Globus pallidus (tissue), 1 donor: ENCODE results near the gene ITPR3.

ENCODE experiments used
- DNase-seq: peaks from one replicate; pipeline ENCODE4 v3.0.0-alpha.2; 2015; ENCODE audit warnings: low spot score

Gene ITPR3

DNA sequence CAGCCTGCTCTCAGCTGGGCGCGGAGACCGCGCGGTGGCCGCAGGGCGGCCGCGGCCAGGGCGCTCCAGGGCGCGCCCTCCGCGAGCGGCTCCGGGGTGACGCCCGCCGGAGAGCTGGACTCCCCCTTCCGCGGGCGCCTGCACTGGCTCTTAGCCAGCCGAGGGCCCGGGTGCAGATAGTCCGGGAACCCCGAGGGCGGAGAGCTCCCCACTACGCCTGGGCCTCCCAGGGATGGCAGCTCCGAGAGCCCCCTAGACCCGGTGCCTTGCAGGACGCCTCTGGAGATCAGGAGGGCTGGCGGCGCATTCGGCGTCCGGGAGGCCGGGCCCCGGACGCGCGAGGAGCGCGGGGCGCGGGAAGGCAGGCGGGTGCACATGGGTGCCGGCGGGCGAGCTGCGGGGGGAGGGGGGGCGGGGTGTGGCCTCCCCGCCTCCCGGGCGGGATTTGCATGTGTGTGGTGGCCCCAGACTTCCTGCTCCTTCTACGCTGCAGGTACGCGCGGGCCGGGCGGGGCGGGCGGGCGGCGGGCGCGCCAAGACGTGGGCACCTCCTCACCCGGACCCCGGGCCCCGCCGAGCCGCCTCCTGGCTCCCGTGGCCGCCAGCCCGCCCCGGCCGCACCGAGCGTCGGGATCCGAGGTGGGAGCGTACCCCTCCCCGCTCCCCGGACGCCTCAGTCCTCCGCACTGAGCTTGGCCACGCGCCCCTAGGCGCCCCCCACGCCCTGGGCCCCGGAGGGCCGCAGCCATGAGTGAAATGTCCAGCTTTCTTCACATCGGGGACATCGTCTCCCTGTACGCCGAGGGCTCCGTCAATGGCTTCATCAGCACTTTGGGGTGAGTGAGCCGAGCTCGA is at the start of gene ITPR3:
ITPR3 (plus strand) TSS at position 467 of the 855 bp plus-strand sequence; CDS start at position 748, 281 bp downstream.
- no peak for DNase-seq

DNA sequence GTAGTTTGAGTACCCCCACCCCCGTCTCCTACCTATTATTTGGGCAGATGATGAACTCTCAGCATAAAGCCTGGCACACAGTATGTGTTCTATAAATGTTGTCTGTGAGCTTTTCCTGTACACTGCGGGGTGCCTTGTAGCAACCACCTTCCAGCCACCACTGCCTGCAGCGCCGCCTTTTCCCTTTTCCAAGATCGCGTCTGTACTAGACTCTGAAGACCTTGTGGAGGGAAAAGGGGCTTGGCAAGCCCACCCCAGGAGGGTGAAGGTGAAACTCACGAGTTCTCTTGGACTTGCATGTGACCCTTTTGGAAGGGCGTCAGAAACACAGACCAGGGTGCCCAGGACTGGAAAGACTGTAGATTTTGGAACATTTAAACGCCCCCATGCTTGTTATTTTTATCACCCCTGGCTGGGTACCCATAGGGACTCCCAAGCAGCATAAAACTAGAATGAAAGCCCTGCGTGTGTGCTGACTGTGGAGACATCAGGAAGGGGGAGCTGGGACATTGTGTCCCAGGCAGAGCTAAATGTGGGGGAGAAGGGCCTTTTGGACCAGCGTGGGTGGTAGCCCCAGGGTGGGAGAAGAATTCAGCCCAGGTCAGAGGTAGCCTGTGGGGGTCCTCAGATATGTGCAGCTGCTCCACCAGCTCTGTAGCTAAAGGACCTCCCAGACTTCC is 49.3 kb upstream of the ITPR3 start:
- no peak for DNase-seq

DNA sequence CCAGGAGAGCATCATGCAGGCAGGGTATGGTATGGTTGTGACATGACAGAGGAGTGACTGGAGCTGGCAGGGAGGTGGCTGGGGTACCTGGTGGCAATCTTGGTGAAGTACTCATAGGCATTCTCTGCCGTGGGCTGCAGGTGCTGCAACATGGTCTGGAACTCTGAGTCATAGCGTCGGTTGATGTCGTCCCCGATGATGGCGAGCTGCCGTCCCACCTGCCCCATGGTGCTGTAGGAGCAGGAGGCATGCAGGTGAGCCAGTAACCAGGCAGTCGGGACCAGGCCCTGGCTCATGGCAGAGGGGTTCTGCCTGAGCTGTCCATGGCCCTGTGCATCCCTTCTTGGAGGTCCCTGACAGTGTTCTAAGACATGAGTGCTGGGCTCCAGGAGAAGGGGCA is 45.9 kb upstream of the ITPR3 start:
- no peak for DNase-seq

DNA sequence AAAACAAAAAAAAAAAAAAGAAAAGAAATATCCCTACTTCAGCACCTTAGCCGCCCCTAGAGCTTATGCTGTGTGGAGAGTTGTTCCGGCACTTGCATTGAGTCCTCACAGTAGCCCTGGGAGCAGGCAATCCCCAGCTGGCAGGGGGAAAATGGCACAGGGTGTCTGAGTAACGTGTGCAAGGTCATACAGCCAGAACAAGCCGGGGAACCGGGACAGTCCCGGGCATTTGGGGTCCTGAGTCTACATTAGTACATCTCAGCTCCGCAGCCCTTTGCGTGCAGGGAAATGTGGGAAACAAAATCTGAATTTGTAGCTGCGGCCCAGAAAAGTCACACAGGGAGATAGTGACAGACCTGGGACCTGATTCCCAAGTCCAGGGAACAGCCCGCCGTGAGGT is 44.5 kb upstream of the ITPR3 start:
- DNase-seq: no peak

DNA sequence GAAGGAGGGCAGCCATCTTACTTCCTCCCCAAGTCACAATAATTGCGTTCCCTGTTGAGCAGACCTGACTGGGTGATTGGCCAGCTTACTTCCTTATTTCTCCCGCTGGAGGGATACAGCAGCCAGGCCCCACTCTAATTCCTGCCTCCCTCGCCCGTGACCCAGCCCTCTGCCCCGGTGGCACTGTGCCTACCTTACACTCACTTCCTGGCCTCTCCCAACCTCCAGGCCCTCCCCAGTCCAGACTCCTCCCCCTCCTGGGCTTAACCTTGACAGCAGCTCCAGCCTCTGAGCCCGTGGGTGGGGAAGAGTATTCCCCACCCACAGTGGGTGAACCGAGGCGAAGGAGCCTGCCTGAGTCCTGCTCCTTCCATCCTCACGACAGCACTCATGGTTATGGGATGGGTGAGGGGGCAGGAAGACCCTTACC is 44.0 kb upstream of the ITPR3 start:
- peak; percentile 16 for DNase-seq

DNA sequence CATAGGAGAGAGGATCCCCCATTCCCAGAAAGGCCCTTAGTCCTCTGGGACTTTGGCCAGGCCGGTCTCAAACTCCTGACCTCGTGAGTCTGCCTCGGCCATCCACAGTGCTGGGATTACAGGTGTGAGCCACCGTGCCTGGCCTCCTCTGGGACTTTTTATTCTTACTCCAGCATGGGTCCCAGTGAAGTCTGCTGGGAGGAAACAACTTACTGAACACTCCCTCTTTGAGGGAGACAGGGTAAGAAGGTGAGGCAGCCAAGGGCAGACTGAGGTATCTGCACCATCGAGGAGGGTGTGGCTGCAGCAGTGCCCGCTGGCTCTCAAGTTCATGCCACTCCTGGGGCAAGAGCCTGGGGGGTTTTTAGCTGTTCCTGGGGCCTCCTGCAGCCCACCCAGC is 43.4 kb upstream of the ITPR3 start:
- DNase-seq: no peak

DNA sequence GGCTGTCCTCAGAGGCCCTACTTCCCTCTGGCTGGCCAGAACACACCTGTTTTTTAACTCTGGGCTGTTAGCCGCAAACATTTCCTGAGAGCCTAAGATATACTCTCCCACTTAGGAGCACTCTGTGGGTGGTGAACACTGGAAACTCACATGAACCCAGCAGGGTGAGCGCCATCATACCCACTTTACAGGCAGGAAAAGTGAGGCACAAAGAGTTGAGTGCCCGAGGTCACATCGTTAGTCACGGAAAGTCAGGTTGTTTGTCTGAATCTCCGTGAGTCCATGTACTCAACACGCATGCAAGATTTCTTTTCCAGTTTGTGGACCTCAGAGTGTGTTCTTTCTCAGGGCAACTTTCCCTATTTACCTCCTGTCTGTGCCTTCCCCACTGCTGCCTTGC is 43.0 kb upstream of the ITPR3 start:
- no peak for DNase-seq

DNA sequence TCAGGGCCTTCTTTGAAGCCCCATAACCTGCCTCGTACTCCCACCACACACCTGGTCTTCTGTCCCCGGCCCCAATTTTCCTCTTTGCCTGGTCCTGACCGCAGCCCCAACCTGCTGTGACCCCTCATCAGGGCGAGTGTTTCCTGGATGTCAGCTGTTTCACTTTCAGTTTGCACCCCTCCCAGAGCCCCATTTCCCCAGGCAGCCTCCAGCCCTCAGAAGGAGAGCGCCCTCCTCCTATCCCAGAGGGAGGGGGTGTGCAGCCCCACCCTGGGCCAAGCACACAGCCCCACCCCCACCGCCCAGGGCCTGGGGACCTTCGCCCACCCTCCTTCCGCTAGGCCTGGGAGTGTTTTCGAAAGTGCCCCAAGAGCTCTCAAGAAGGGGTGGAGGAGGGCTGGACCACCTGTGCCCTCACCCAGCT is 42.5 kb upstream of the ITPR3 start:
- DNase-seq: no peak

DNA sequence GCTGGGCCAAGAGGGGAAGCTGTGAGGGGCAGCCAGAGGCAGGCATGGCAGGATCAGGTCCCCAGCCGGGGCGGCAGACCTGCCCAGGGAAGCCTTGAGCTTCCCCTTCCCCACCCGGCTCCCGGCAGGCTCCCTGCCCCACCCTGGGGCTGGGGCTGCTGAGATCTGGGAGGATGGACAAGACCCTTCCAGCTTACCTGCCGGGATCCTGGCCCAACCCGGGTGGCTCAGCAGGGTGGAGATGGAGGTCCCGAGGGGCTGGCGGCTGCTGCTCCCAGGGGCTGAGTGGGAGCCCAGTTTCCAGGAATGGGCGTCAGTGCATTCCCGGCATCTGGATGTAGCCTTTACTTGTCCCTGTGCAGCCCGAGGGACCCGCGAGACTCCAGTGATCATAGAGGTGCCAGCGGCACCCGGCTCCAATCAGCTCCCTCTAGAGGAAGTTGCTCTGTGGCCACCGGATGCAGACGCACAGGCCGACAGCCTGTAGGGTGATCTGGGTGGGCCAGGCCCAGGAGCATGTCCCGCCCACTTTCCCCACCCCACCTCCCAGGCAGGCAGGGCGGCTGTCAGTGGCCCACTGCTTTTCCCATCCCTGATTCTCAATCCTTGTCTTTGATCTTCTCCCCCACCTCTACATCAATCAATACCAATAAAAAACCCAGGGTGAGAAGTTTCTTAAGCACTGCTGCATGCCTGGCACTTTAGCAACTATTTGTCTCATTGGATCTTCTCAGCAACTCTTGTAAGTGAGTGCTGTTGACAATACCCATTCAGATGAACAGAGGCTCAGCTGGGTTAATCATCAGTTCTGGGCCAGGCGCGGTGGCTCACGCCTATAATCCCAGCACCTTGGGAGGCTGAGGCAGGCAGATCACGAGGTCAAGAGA is 41.1 kb upstream of the ITPR3 start, which contains the start of gene BAK1:
BAK1 (minus strand) TSS at position 449 of the 887 bp plus-strand sequence. CDS start 2,672 bp downstream, outside the sequence.
- peak; percentile 93 for DNase-seq

DNA sequence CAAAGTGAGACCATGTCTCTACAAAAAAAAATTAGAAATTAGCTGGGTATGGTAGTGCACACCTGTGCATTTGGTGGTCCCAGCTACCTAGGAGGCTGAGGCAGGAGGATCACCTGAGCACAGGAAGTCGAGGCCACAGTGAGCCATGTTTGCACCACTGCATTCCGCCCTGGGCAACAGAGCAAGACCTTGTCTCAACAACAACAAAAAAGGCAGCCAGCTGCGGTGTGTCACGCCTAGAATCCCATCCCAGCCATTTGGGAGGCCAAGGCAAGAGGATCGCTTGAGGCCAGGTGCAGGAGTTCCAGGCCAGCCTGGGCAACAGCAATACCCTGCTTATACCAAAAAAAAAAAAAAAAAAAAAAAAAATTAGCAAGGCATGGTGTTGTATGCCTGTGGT is 39.9 kb upstream of the ITPR3 start:
- DNase-seq: no peak

DNA sequence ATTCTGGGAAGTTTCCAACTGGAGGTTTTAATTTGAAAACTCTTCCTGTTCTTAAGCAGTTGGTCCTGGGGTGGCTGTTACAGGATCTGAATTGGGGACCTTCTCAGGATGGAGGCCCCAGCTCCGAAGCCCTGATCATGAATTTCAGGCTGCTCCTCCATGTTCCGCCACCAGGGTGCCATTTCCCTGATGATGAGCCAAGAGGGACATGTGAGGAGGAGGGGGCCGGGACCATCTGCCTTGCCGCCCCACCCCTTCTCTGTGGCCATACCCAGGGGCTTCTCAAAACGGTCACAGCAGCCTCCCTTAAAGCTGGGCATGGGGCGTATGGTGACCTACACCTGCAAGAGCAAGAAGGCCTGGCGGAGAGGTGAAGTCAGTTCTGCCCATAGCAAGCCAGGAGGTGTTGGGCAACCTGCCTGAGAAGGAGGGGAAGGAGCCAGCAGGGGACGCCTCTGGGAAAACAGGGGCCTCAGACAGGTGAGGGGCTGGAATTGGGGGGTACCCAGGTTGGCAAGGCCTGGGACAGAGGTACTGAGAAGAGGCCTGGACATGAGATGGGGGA is 37.4 kb upstream of the ITPR3 start:
- no peak for DNase-seq

DNA sequence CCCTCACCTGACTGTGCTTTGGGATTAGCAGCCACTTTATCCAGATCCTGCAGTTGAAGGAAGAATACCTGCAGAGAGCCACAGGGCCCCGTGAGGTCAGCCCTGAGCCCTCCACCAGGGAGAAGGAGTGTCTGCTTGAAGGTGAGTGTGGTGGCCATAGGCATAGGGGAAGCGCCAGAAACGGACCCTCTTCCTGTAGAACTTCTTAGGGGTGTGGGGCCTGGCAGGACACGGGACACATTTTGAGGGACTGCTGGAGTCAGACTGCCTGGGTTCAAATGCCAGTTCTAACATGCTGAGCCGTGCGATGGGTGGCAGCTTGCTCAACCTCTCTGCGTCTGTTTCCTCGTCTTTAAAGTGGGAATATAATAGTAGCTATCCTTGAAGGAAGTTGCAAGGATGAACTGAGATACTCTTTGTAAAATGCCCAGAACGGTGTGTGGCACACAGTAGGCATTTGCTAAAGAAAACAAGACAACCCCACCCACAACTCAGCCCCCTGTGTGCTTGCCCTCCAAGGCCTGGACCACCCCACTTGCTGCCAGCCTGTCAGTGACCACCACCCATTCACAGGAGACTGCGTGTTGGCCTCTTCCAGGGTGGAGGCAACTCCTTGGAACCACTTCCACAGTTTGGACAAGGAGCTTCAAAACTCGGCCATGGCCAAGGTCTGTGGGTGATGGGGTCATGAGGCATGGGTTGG is 36.3 kb upstream of the ITPR3 start:
- DNase-seq: no peak

DNA sequence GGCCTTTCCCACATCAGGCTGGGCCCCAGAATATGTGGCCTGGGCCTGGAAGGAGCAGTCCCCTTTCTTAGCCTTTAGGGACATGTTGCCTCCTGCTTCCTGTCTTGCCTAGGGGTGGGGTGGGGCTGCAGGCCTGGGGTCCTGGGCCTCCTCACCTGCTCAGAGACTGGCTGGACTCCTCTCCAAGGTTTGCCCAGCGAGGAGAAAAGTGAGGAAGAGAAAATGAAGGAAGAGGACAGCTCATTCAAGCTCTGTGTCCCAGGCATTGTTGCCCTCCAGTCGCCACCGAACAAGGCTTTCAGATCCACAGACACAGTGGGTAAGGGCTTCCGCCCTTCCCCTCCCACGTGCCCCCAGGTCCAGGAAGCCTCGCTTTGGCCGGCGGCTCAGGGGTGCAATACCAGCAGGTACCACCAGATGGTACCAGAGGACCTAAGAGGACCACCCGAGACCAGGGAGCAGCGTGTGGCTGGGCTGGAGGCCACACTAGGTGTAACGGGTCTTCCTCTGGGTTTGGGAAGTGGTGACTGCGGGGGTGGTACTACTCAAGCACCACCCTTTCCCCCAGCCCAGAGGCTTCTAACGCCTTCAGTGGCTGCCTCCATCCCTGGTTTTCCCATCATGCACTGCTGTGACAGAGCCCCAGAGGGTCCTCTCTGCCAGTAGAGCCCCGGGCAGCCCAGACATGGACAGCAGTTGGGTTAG is 35.6 kb upstream of the ITPR3 start:
- DNase-seq: peak; percentile 57

DNA sequence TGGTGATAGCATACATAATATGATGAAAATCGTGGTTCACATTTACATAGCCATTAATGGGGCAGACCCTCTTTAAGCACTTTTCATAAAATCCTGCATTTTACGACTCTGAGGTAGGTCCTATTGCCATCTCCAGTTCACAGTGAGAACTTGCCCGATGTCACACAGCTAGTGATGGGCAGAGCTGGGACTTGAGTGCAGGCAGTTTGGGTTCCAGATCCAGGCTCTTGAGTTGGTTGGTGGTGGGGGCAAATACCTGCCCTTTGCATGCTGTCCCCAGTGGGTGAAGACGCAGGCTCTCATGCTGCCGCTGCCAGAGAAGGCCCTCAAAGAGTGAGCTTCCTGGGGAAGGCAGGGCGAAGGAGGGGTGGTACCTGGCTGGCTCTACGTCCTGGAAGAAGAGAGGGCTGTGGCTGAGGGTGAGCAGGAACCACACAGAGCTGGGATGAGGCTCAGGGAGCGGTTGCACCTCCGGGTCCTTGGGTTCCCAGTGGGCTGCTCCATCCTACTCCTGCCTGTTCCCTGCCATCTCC is 34.9 kb upstream of the ITPR3 start:
- no peak for DNase-seq

DNA sequence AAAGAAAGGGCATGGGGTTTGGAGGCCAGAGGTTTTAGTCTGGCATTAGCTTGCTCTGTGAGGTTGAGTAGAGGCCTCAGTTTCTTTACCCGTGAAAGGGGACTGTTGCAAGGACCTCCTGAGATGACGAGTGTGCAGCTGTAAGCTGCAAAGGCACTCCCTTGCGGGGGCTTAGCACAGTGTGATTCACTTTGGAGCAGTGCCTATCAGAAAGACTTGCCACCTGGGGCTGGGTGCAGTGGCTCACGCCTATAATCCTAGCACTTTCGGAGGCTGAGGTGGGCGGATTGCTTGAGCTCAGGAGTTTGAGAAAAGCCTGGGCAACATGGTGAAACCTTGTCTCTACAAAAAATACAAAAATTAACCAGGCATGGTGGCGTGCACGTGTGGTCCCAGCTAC is 33.6 kb upstream of the ITPR3 start:
- no peak for DNase-seq

DNA sequence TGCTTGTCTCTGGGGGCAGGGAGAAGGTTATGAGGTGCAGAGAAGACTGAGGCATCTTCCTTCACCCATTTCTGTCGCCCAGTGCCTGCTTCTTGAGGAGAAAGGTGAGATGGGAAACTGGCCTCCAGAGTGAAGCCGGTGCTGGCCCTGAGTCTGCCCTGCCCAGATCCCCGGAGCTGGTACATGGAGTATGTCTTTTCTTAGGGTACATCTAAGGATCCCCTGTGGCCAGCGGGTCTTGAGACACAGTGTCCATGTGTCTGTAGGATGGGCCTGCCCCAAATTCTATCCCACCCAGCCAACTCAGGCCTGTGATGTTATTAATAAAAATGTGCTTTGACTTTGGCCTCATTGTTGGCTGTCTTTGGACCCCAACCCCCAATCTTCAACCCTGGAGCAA is 32.2 kb upstream of the ITPR3 start:
- no peak for DNase-seq

DNA sequence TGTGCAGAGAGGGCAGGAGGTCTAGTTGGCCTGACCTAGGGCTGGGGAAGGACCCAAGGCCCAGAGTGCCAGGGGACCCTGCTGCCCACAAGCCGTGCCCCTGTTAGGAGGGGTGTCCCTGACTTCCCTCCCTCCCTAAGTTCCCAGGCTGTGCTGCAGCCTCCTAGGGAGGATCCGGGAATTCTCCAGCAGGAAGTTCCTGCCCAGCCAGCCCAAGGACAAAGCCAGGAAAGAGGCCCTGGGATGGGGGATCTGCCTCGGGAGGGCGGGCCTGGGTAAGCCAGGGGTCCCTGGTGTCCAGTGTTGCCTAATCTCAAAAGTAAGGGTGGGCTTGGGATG is 31.8 kb upstream of the ITPR3 start:
- DNase-seq: no peak

DNA sequence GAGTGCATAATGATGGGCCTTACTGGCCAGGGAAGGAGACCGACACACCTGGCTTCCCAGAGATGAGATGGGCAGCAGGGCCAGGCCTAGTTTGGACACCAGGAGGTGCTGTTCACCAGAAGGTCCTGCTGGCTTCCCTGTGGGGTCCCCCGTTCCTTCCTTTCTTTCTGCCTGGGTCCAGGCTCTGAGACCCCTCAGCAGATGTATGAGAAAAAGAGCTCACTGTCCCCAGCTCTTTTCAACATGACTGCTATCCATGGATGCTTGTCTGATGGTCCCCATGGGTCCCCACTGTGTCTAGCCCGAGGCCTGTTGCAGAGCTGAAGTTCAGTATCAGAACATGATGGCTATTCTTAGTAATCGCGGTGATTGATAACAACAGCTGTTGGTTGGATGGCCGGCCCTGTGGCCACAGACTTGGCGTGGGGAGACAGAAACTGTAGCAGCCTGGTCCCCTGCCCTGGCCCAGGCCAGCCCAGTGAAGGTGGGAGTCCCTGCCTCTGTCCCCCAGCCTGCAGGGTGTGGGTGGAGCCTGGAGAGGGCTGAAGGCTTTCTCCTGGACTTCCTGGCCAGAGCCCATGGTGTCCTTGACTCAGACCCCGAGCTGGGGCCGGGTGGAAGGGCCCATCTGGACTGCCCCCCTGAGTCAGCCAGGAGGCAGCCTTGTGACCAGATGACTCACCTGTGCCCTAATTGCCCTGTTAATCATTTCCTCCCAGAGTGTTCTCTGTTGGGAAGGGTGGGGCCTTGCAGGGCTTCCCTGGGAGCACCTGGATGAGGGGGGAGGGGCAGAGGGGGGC is 31.2 kb upstream of the ITPR3 start:
- DNase-seq: no peak

DNA sequence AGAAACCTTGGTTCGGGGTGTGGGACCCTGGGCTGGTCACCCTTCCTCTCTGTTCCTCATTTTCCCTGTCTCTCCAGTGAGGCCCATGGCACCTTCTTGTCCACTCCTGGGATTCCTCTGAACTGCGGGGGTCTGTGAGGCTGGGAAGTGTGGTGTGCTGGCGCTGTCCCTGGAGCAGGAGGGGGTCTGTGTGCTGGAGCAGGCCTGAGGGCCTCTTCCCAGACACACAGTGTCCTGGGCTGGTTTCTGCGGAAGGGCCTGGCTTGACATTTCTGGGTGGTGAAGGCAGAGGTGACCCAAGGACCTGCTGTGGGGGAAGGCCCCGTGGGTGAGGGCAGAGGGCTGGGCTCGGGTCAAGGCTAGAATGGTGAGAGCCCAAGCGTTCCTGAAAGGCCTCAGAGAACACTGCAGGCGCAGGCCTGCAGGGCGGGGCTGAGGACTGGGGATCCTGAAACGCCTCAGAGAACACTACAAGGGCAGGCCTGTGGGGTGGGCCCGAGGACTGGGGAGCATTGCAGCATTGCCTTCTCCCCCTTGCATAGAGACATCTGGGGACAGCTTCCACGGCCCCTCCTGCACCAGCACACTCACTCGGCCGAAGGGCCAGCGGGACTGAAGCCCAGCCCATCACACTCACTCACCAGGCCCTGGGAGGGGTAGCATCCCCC is 30.5 kb upstream of the ITPR3 start:
- no peak for DNase-seq
